ENCODE results near the gene ADAM11. TPM values are rescaled to one million over a fixed set of nuclear protein-coding genes. Genes with fewer than 3 reads are reported as not detected.

Gene ADAM11

GRCh38 chr17:44830359-44831288 is 71.8 kb downstream of the ADAM11 start:
- peak overlapping the region; percentile 90 for H3K4me3 ChIP-seq (ENCODE audit: low read length)
- H3K36me3 ChIP-seq (ENCODE audit: insufficient read depth, low read length) = no peaks in the 10 kb centered on the region
- H3K9me3 ChIP-seq (replicated peaks; ENCODE audit: low read length) = no peaks in the 10 kb centered on the region
- H3K4me2 ChIP-seq (ENCODE audit: low read length) = peak overlapping the region; percentile 84
- H3K4me1 ChIP-seq (ENCODE audit: control insufficient read depth, insufficient read depth, low read length) = peaks cover 26% of the 10 kb centered on the region
- peak overlapping the region; percentile 90 for H3K9ac ChIP-seq (ENCODE audit: low read depth, low read length)
- H3K27me3 ChIP-seq (ENCODE audit: control insufficient read depth, insufficient read depth, low read length) = no peaks in the 10 kb centered on the region

- Histone ChIP-seq H3K4me2 (ENCODE audit: low read length) (no peak overlapping the region), H3K27me3 (ENCODE audit: control insufficient read depth, insufficient read depth, low read length) (no peaks in the 10 kb centered on the region), H3K4me1 (ENCODE audit: control insufficient read depth, insufficient read depth, low read length) (peaks cover 22% of the 10 kb centered on the region), H3K9ac (ENCODE audit: low read depth, low read length) (no peak overlapping the region), H3K9me3 (replicated peaks; ENCODE audit: low read length) (no peaks in the 10 kb centered on the region), H3K36me3 (ENCODE audit: insufficient read depth, low read length) (no peaks in the 10 kb centered on the region), H3K4me3 (ENCODE audit: low read length) (no peak overlapping the region)
These were observed 72.6 kb downstream of the ADAM11 start for GRCh38 chr17:44831371-44831770.

Small RNA genes within 50 kb of the gene (small RNA-seq; reads per million reads assigned to genes)
- gene RN7SL819P = not detected

Measured in skeletal muscle satellite cell (primary cell).